Lower leg skin (tissue), 3 donors: ENCODE results near the gene ZDHHC5.

Source experiments
- CTCF ChIP-seq, 3 donors: fragments of 450-650 bp; IDR thresholded peaks; one replicate each; pipeline ENCODE4 v1.5.1; 2016; ENCODE audit warnings: antibody characterized with exemption in 3 of 3, mild to moderate bottlenecking in 3 of 3, moderate library complexity in 2 of 3
- POLR2A ChIP-seq, 2 donors: fragments of 450-650 bp; IDR thresholded peaks; one replicate each; pipeline ENCODE4 v1.6.1; 2016 to 2017; ENCODE audit warnings: antibody characterized with exemption in 2 of 2, mild to moderate bottlenecking in 1 of 2, moderate library complexity in 1 of 2

GRCh38 chr11:57700425-57700824 is 32.5 kb downstream of the ZDHHC5 start:
- TF ChIP-seq POLR2A (IDR thresholded peaks at IDR 0.05) (no peak), CTCF (IDR thresholded peaks at IDR 0.05) (no peak)
